ENCODE data around the gene SNPH.
"Not testable (repeated sequence)": the region's sequence is repeated elsewhere in the genome, so short reads cannot be mapped to it uniquely, and the experiment has no call there.

Gene SNPH

GRCh38 chr20:1245578-1245977 lies 20.5 kb upstream of the SNPH start:
- Histone ChIP-seq H3K4me2 (ENCODE audit: low read depth, low read length, poor library complexity, severe bottlenecking) (no peak overlapping the region), H3K9ac (ENCODE audit: low read depth, low read length, poor library complexity, severe bottlenecking) (no peak overlapping the region), H3K4me3 (ENCODE audit: low read length, poor library complexity, severe bottlenecking) (no peak overlapping the region), H4K20me1 (ENCODE audit: insufficient read depth, low read length, poor library complexity, severe bottlenecking) (no peaks in the 10 kb centered on the region), H3K9me3 (ENCODE audit: insufficient read depth, low read depth, low read length) (no peaks in the 10 kb centered on the region), H3K79me2 (ENCODE audit: insufficient read depth, low read length) (no peaks in the 10 kb centered on the region), H3K27me3 (ENCODE audit: insufficient read depth, low read length, poor library complexity, severe bottlenecking) (no peaks in the 10 kb centered on the region), H3K36me3 (ENCODE audit: insufficient read depth, low read length) (no peaks in the 10 kb centered on the region), H3K9me2 (replicated peaks; ENCODE audit: low read depth, low read length) (no peaks in the 10 kb centered on the region), H3F3A (ENCODE audit: low read depth) (no peaks in the 10 kb centered on the region), H2AFZ (ENCODE audit: low read length) (no peak overlapping the region), H3K4me1 (ENCODE audit: insufficient read depth, low read length, poor library complexity, severe bottlenecking) (no peaks in the 10 kb centered on the region)
- no peak for TF ChIP-seq EZH2phosphoT487 (IDR thresholded peaks at IDR 0.05; ENCODE audit: borderline replicate concordance)
- no peak for TF ChIP-seq CTCF (conservative IDR thresholded peaks at IDR 0.05; ENCODE audit: low read length)

DNA sequence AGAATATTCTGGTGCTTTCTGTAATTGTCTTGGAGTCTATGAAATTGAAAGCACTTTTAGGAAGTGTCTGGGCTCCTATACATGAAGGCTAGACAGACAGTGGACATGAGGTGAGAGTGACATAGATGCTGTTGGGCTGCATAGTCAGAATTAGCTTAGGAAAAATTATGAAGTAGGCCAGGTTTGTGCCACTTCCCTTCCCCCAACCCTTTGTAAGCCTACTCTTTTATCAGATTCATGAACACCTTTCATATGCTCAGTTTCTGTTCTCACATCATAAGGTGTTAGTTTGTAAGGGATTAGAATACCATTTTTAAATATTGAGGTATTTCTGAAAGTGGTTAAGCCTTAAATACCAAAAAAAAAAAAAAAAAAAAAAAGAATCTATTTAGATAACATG lies 18.4 kb upstream of the SNPH start:
- no peaks in the 10 kb centered on the region for H3K27me3 ChIP-seq (ENCODE audit: insufficient read depth, low read length, poor library complexity, severe bottlenecking)
- H3K9me3 ChIP-seq (ENCODE audit: insufficient read depth, low read depth, low read length): no peaks in the 10 kb centered on the region
- no peaks in the 10 kb centered on the region for H3K36me3 ChIP-seq (ENCODE audit: insufficient read depth, low read length)
- H3F3A ChIP-seq (ENCODE audit: low read depth): no peaks in the 10 kb centered on the region
- H3K4me3 ChIP-seq (ENCODE audit: low read length, poor library complexity, severe bottlenecking): no peak overlapping the region
- H3K9me2 ChIP-seq (replicated peaks; ENCODE audit: low read depth, low read length): no peaks in the 10 kb centered on the region
- H4K20me1 ChIP-seq (ENCODE audit: insufficient read depth, low read length, poor library complexity, severe bottlenecking): no peaks in the 10 kb centered on the region
- H3K4me1 ChIP-seq (ENCODE audit: insufficient read depth, low read length, poor library complexity, severe bottlenecking): no peaks in the 10 kb centered on the region
- H3K9ac ChIP-seq (ENCODE audit: low read depth, low read length, poor library complexity, severe bottlenecking): no peak overlapping the region
- no peak overlapping the region for H3K4me2 ChIP-seq (ENCODE audit: low read depth, low read length, poor library complexity, severe bottlenecking)
- H2AFZ ChIP-seq (ENCODE audit: low read length): no peak overlapping the region
- TF ChIP-seq CTCF (conservative IDR thresholded peaks at IDR 0.05; ENCODE audit: low read length): no peak
- no peak for TF ChIP-seq EZH2phosphoT487 (IDR thresholded peaks at IDR 0.05; ENCODE audit: borderline replicate concordance)
- H3K79me2 ChIP-seq (ENCODE audit: insufficient read depth, low read length): no peaks in the 10 kb centered on the region

GRCh38 chr20:1250282-1250681 lies 15.8 kb upstream of the SNPH start:
- not testable (repeated sequence) for H4K20me1 ChIP-seq (ENCODE audit: insufficient read depth, low read length, poor library complexity, severe bottlenecking); H3K4me2 ChIP-seq (ENCODE audit: low read depth, low read length, poor library complexity, severe bottlenecking); H3K4me3 ChIP-seq (ENCODE audit: low read length, poor library complexity, severe bottlenecking); H3K27me3 ChIP-seq (ENCODE audit: insufficient read depth, low read length, poor library complexity, severe bottlenecking); H3K36me3 ChIP-seq (ENCODE audit: insufficient read depth, low read length); H2AFZ ChIP-seq (ENCODE audit: low read length); H3F3A ChIP-seq (ENCODE audit: low read depth); H3K9me3 ChIP-seq (ENCODE audit: insufficient read depth, low read depth, low read length); H3K79me2 ChIP-seq (ENCODE audit: insufficient read depth, low read length); H3K9ac ChIP-seq (ENCODE audit: low read depth, low read length, poor library complexity, severe bottlenecking); H3K4me1 ChIP-seq (ENCODE audit: insufficient read depth, low read length, poor library complexity, severe bottlenecking); H3K9me2 ChIP-seq (replicated peaks; ENCODE audit: low read depth, low read length)

- Histone ChIP-seq H2AFZ (ENCODE audit: low read length) (no peak overlapping the region), H3K27me3 (ENCODE audit: insufficient read depth, low read length, poor library complexity, severe bottlenecking) (peaks cover 2% of the 10 kb centered on the region), H3K4me3 (ENCODE audit: low read length, poor library complexity, severe bottlenecking) (no peak overlapping the region), H3K9ac (ENCODE audit: low read depth, low read length, poor library complexity, severe bottlenecking) (no peak overlapping the region), H3F3A (ENCODE audit: low read depth) (no peaks in the 10 kb centered on the region), H3K9me3 (ENCODE audit: insufficient read depth, low read depth, low read length) (no peaks in the 10 kb centered on the region), H4K20me1 (ENCODE audit: insufficient read depth, low read length, poor library complexity, severe bottlenecking) (no peaks in the 10 kb centered on the region), H3K4me1 (ENCODE audit: insufficient read depth, low read length, poor library complexity, severe bottlenecking) (no peaks in the 10 kb centered on the region), H3K79me2 (ENCODE audit: insufficient read depth, low read length) (no peaks in the 10 kb centered on the region), H3K36me3 (ENCODE audit: insufficient read depth, low read length) (no peaks in the 10 kb centered on the region), H3K9me2 (replicated peaks; ENCODE audit: low read depth, low read length) (no peaks in the 10 kb centered on the region), H3K4me2 (ENCODE audit: low read depth, low read length, poor library complexity, severe bottlenecking) (no peak overlapping the region)
- TF ChIP-seq CTCF (conservative IDR thresholded peaks at IDR 0.05; ENCODE audit: low read length): no peak
- no peak for TF ChIP-seq EZH2phosphoT487 (IDR thresholded peaks at IDR 0.05; ENCODE audit: borderline replicate concordance)
These were observed 13.7 kb upstream of the SNPH start for GRCh38 chr20:1252416-1252815.
